A549 treated with DMSO at 1 μM for 4 hours (cell line): Measurements from ENCODE around the gene RAB11A. TPM values are rescaled to one million over a fixed set of nuclear protein-coding genes. Genes with fewer than 3 reads are reported as not detected.

ENCODE experiments used
- total RNA-seq: library from RNA; stranded (reverse); fragments of 200-300 nt; extraction: Qiagen RNA extraction; gene quantifications from 5 replicates; pipeline ENCODE4 v1.2.3, GENCODE V29; 2022; ENCODE audit warnings: low read depth

RAB11A gene
- total RNA-seq: 265 to 342 TPM (median 297 TPM) in 5 replicates

GRCh38 chr15:65869126-65869953 is at the start of gene RAB11A:
Gene RAB11A (plus strand): TSS chr15:65869491. CDS start chr15:65869586, 95 bp downstream.

Other genes with a start within 250 kb of the RAB11A start
- 3.1 to 5.5 TPM (median 4.1 TPM) in 5 replicates for gene SLC24A1, start 247.6 kb upstream of the RAB11A start, total RNA-seq
- gene DENND4A, start 77.2 kb upstream of the RAB11A start, total RNA-seq: 5.9 to 9.0 TPM (median 6.7 TPM) in 5 replicates